GM23248 (cell line): Measurements from ENCODE around the gene MS4A4E. TPM values are rescaled to one million over a fixed set of nuclear protein-coding genes. Genes with fewer than 3 reads are reported as not detected.
"Not testable (repeated sequence)": the region's sequence is repeated elsewhere in the genome, so short reads cannot be mapped to it uniquely, and the experiment has no call there.

Experiments used
- DNase-seq: peaks from one replicate; pipeline ENCODE4 v3.0.0-alpha.2; 2015
- H2AFZ ChIP-seq: fragments of 200-600 bp; sonication (generic); 2 replicates; pipeline ENCODE4 v1.6.1; 2016; ENCODE audit warnings: antibody characterized with exemption
- H3F3A ChIP-seq: fragments of 200-600 bp; sonication (generic); 2 replicates; pipeline ENCODE4 v1.6.1; 2016; ENCODE audit warnings: mild to moderate bottlenecking, antibody characterized with exemption, mixed run types; ENCODE audit not compliant: insufficient read depth
- H3K27ac ChIP-seq: fragments of 200-600 bp; sonication (generic); 2 replicates; pipeline ENCODE4 v1.5.1; 2016; ENCODE audit warnings: mild to moderate bottlenecking
- H3K27me3 ChIP-seq: fragments of 200-600 bp; sonication (generic); replicated peaks from 2 replicates; pipeline ENCODE4 v1.6.1; 2016; ENCODE audit warnings: mild to moderate bottlenecking; ENCODE audit not compliant: insufficient read depth
- H3K36me3 ChIP-seq: fragments of 200-600 bp; sonication (generic); 2 replicates; pipeline ENCODE4 v1.6.1; 2016; ENCODE audit warnings: low read depth, mild to moderate bottlenecking
- H3K4me1 ChIP-seq: fragments of 200-600 bp; sonication (generic); 2 replicates; pipeline ENCODE4 v1.6.1; 2016; ENCODE audit warnings: mild to moderate bottlenecking; ENCODE audit not compliant: insufficient read depth
- H3K4me2 ChIP-seq: fragments of 200-600 bp; sonication (generic); one replicate; pipeline ENCODE4 v1.6.1; 2016; ENCODE audit warnings: mild to moderate bottlenecking; ENCODE audit not compliant: unreplicated experiment
- H3K4me3 ChIP-seq: fragments of 200-600 bp; sonication (generic); 2 replicates; pipeline ENCODE4 v1.5.1; 2016; ENCODE audit warnings: mild to moderate bottlenecking
- H3K79me2 ChIP-seq: fragments of 200-600 bp; sonication (generic); 2 replicates; pipeline ENCODE4 v1.6.1; 2016; ENCODE audit warnings: mild to moderate bottlenecking; ENCODE audit not compliant: insufficient read depth
- H3K9ac ChIP-seq: fragments of 200-600 bp; sonication (generic); 2 replicates; pipeline ENCODE4 v1.6.1; 2016; ENCODE audit warnings: mild to moderate bottlenecking
- H3K9me2 ChIP-seq: fragments of 200-600 bp; sonication (generic); 2 replicates; pipeline ENCODE4 v1.6.1; 2016; ENCODE audit warnings: mixed run types, mild to moderate bottlenecking, moderate library complexity; ENCODE audit not compliant: insufficient read depth
- H3K9me3 ChIP-seq: fragments of 200-600 bp; sonication (generic); one replicate; pipeline ENCODE4 v1.6.1; 2017; ENCODE audit warnings: low read depth
- H4K20me1 ChIP-seq: fragments of 200-600 bp; sonication (generic); 2 replicates; pipeline ENCODE4 v1.6.0; 2016; ENCODE audit not compliant: insufficient read depth
- EZH2 ChIP-seq: fragments of 200-600 bp; sonication (generic); IDR thresholded peaks from 2 replicates; pipeline ENCODE4 v1.6.1; 2018; ENCODE audit warnings: antibody characterized with exemption, mild to moderate bottlenecking; ENCODE audit not compliant: insufficient read depth, poor library complexity, severe bottlenecking
- EZH2phosphoT487 ChIP-seq: fragments of 200-600 bp; sonication (generic); IDR thresholded peaks from 2 replicates; pipeline ENCODE4 v1.6.1; 2018; ENCODE audit warnings: antibody characterized with exemption, moderate library complexity, mild to moderate bottlenecking, low read depth; ENCODE audit not compliant: insufficient read depth
- WGBS, 2 experiments: methylation state at CpG; one replicate each; pipeline ENCODE4 v1.1.6; 2015 to 2017; ENCODE audit warnings: low lambda C conversion rate in 2 of 2, low coverage in 1 of 2; ENCODE audit errors: missing lambda C conversion rate in 2 of 2; 5-methylcytosine and 5-hydroxymethylcytosine counted together
- in situ Hi-C: fragments of 300-500 bp; cut with MboI; formaldehyde crosslinking; loops from 2 replicates; pipeline ENCODE4 v1.15.0; 2020
- polyA plus RNA-seq: library from polyadenylated mRNA; unstranded; fragments of >200 nt; fragmentation: Nextera tagmentation; extraction: Ambion mirVana; gene quantifications from 2 replicates; pipeline ENCODE4 v1.2.1, GENCODE V29; 2016
- total RNA-seq: library from RNA; depleted of rRNA; stranded (reverse); fragments of >200 nt; shearing (Covaris generic); gene quantifications from 2 replicates; pipeline ENCODE4 v1.2.3, GENCODE V29; 2014

MS4A4E gene
- total and polyA plus RNA-seq, 2 experiments from 2014 or later = not detected

GRCh38 chr11:60206616-60207015 lies 36.3 kb downstream of the MS4A4E start:
- TF ChIP-seq EZH2phosphoT487 (no peak), EZH2 (no peak)
- Histone ChIP-seq H2AFZ (no peak overlapping the region), H3K36me3 (no peaks in the 10 kb centered on the region), H3K9ac (no peak overlapping the region), H3K4me2 (no peak overlapping the region), H3K27me3 (no peaks in the 10 kb centered on the region), H3K4me3 (no peak overlapping the region), H3K79me2 (no peaks in the 10 kb centered on the region), H3K4me1 (no peaks in the 10 kb centered on the region), H3K9me2 (0 out of 2 replicates have a peak, but pooled peaks cover 4% of the 10 kb centered on the region), H3K9me3 (no peaks in the 10 kb centered on the region), H3F3A (no peaks in the 10 kb centered on the region), H4K20me1 (no peaks in the 10 kb centered on the region), H3K27ac (no peak overlapping the region)
- WGBS, 2 experiments = 35% methylated on average over 1 of the region's 1 CpG
- in situ Hi-C loops = no loop called here
- DNase-seq = no peak

- Histone ChIP-seq H3K9ac (no peak overlapping the region), H3F3A (no peaks in the 10 kb centered on the region), H3K9me3 (no peaks in the 10 kb centered on the region), H3K9me2 (0 out of 2 replicates have a peak, but pooled peaks cover 4% of the 10 kb centered on the region), H2AFZ (no peak overlapping the region), H3K4me2 (no peak overlapping the region), H3K36me3 (no peaks in the 10 kb centered on the region), H3K27me3 (no peaks in the 10 kb centered on the region), H4K20me1 (no peaks in the 10 kb centered on the region), H3K4me1 (no peaks in the 10 kb centered on the region), H3K27ac (no peak overlapping the region), H3K79me2 (no peaks in the 10 kb centered on the region), H3K4me3 (no peak overlapping the region)
- in situ Hi-C loops = no loop called here
- WGBS, 2 experiments = 29 to 37% methylated on average over 4 of the region's 4 CpGs
- DNase-seq = no peak
- TF ChIP-seq EZH2 (no peak), EZH2phosphoT487 (no peak)
Observed at GRCh38 chr11:60204922-60205321, 38.0 kb downstream of the MS4A4E start.

- H3K27me3 ChIP-seq, H3K79me2 ChIP-seq, H3K9me3 ChIP-seq, H4K20me1 ChIP-seq, in situ Hi-C loops, H3K9me2 ChIP-seq, H3K36me3 ChIP-seq, H3K4me2 ChIP-seq, H3K9ac ChIP-seq, DNase-seq, H2AFZ ChIP-seq, H3K27ac ChIP-seq, H3K4me3 ChIP-seq, H3F3A ChIP-seq, H3K4me1 ChIP-seq: not testable (repeated sequence)
- 73% methylated on average over 20 of the region's 26 CpGs; no CpG with 5 or more reads in 1 of the 2 experiments for WGBS, 2 experiments
Observed at GRCh38 chr11:60201334-60201733, 41.6 kb downstream of the MS4A4E start.

GRCh38 chr11:60197442-60197841 lies 45.5 kb downstream of the MS4A4E start:
- in situ Hi-C loops = no loop called here
- TF ChIP-seq EZH2 = no peak
- no peak for TF ChIP-seq EZH2phosphoT487
- Histone ChIP-seq H4K20me1 (no peaks in the 10 kb centered on the region), H3K27me3 (no peaks in the 10 kb centered on the region), H3K36me3 (no peaks in the 10 kb centered on the region), H3K9me3 (no peaks in the 10 kb centered on the region), H3K79me2 (no peaks in the 10 kb centered on the region), H3K27ac (no peak overlapping the region), H3K4me3 (no peak overlapping the region), H3K4me2 (no peak overlapping the region), H3K4me1 (no peaks in the 10 kb centered on the region), H3K9ac (no peak overlapping the region), H3F3A (no peaks in the 10 kb centered on the region), H3K9me2 (0 out of 2 replicates have a peak, but pooled peaks cover 1% of the 10 kb centered on the region), H2AFZ (no peak overlapping the region)
- WGBS, 2 experiments = 6 to 10% methylated on average over 1 of the region's 1 CpG
- DNase-seq = no peak

- Histone ChIP-seq H3K4me2 (no peak overlapping the region), H2AFZ (no peak overlapping the region), H3K36me3 (no peaks in the 10 kb centered on the region), H3K9ac (no peak overlapping the region), H4K20me1 (no peaks in the 10 kb centered on the region), H3K79me2 (no peaks in the 10 kb centered on the region), H3K27me3 (no peaks in the 10 kb centered on the region), H3K27ac (no peak overlapping the region), H3K9me2 (no peaks in the 10 kb centered on the region), H3K9me3 (no peaks in the 10 kb centered on the region), H3F3A (no peaks in the 10 kb centered on the region), H3K4me3 (no peak overlapping the region), H3K4me1 (no peaks in the 10 kb centered on the region)
- no peak for TF ChIP-seq EZH2
- TF ChIP-seq EZH2phosphoT487 = no peak
- no peak for DNase-seq
- in situ Hi-C loops = no loop called here
- 34% methylated on average over 4 of the region's 4 CpGs for WGBS, 2 experiments
Observed at GRCh38 chr11:60195923-60196368, 47.0 kb downstream of the MS4A4E start.
